T1000 (cell line): ENCODE data around the gene AFF1.
A peak's percentile ranks its signal among the peaks of the same experiment; 100 is the strongest.

ENCODE experiments used
- DNase-seq: peaks from one replicate; lab custom pipeline; 2025; ENCODE audit warnings: mixed read lengths; lab: John Stamatoyannopoulos, UW

AFF1 gene

GRCh38 chr4:86934771-86935565 is at the start of gene AFF1:
TSS of gene AFF1 (plus strand) at chr4:86935011. CDS start at chr4:86948534, 13,523 bp downstream.
- peak; percentile 91 for DNase-seq

GRCh38 chr4:86890790-86891189 is 44.0 kb upstream of the AFF1 start:
- no peak for DNase-seq

- peak; percentile 31 for DNase-seq
Measured at GRCh38 chr4:86891762-86892635, 42.8 kb upstream of the AFF1 start, which contains the start of gene C4orf36. TSS of gene C4orf36 (minus strand) at chr4:86892422. CDS start at chr4:86891520, 902 bp downstream.

GRCh38 chr4:86892636-86892960 is 42.2 kb upstream of the AFF1 start:
- DNase-seq, result no peak

GRCh38 chr4:86893136-86893535 is 41.7 kb upstream of the AFF1 start:
- DNase-seq, result no peak

GRCh38 chr4:86894455-86894854 is 40.4 kb upstream of the AFF1 start:
- no peak for DNase-seq

- no peak for DNase-seq
Measured at GRCh38 chr4:86895692-86896488, 38.9 kb upstream of the AFF1 start.

GRCh38 chr4:86896596-86896995 is 38.2 kb upstream of the AFF1 start:
- no peak for DNase-seq

- DNase-seq, result no peak
Measured at GRCh38 chr4:86898562-86898961, 36.2 kb upstream of the AFF1 start.

- no peak for DNase-seq
Measured at GRCh38 chr4:86901864-86902263, 32.9 kb upstream of the AFF1 start.

- DNase-seq, result no peak
Measured at GRCh38 chr4:86908251-86908657, 26.6 kb upstream of the AFF1 start.

- DNase-seq, result no peak
Measured at GRCh38 chr4:86909546-86910295, 25.1 kb upstream of the AFF1 start.

- no peak for DNase-seq
Measured at GRCh38 chr4:86910369-86910768, 24.4 kb upstream of the AFF1 start.

GRCh38 chr4:86910820-86911684 is 23.8 kb upstream of the AFF1 start:
- DNase-seq, result no peak

- no peak for DNase-seq
Measured at GRCh38 chr4:86916392-86916791, 18.4 kb upstream of the AFF1 start.

GRCh38 chr4:86917212-86918039 is 17.4 kb upstream of the AFF1 start:
- DNase-seq, result no peak

- no peak for DNase-seq
Measured at GRCh38 chr4:86918539-86919072, 16.2 kb upstream of the AFF1 start.

- DNase-seq, result no peak
Measured at GRCh38 chr4:86919561-86920223, 15.1 kb upstream of the AFF1 start.
